DMS114 treated with DMSO at 0.1 percent for 48 hours (cell line): ENCODE data around the gene ADAR.

Experiments
- DNase-seq: peaks from one replicate; lab custom pipeline; 2025; ENCODE audit not compliant: unreplicated experiment; lab: John Stamatoyannopoulos, UW

ADAR gene

GRCh38 chr1:154533952-154534844, 73.8 kb downstream of the ADAR start:
- no peak for DNase-seq
